Astrocyte (in vitro differentiated cells and primary cell): ENCODE results near the gene HERPUD1. TPM values are rescaled to one million over a fixed set of nuclear protein-coding genes. Genes with fewer than 3 reads are reported as not detected.
"Not testable (repeated sequence)": the region's sequence is repeated elsewhere in the genome, so short reads cannot be mapped to it uniquely, and the experiment has no call there.

Experiments used
- DNase-seq: peaks from one replicate; pipeline ENCODE4 v3.0.0-alpha.2; 2010; ENCODE audit warnings: low read depth
- FAIRE-seq: peaks from 2 replicates; lab custom pipeline; 2011; peaks lifted over from hg19 to GRCh38; lab: Jason Lieb, UNC
- H2AFZ ChIP-seq: 2 replicates; pipeline ENCODE4 v1.6.0; 2012; ENCODE audit warnings: low read depth, low read length, inconsistent platforms
- H3K27ac ChIP-seq: 2 replicates; pipeline ENCODE4 v1.5.1; 2011; ENCODE audit warnings: low read depth, low read length, inconsistent platforms
- H3K27me3 ChIP-seq: 2 replicates; pipeline ENCODE4 v1.6.0; 2011; ENCODE audit warnings: low read length, inconsistent platforms; ENCODE audit not compliant: insufficient read depth
- H3K36me3 ChIP-seq: 2 replicates; pipeline ENCODE4 v1.5.1; 2011; ENCODE audit warnings: low read length, inconsistent platforms; ENCODE audit not compliant: insufficient read depth
- H3K4me1 ChIP-seq: 2 replicates; pipeline ENCODE4 v1.5.1; 2011; ENCODE audit warnings: low read length, inconsistent platforms; ENCODE audit not compliant: insufficient read depth
- H3K4me2 ChIP-seq: 2 replicates; pipeline ENCODE4 v1.6.0; 2012; ENCODE audit warnings: low read length, inconsistent platforms
- H3K4me3 ChIP-seq: 2 replicates; pipeline ENCODE4 v1.5.1; 2011; ENCODE audit warnings: low read depth, mild to moderate bottlenecking, low read length, inconsistent platforms; ENCODE audit not compliant: insufficient read depth
- H3K79me2 ChIP-seq: 2 replicates; pipeline ENCODE4 v1.6.0; 2012; ENCODE audit warnings: mild to moderate bottlenecking, low read length, inconsistent platforms; ENCODE audit not compliant: insufficient read depth
- H3K9ac ChIP-seq: 2 replicates; pipeline ENCODE4 v1.6.0; 2012; ENCODE audit warnings: mild to moderate bottlenecking, low read length, inconsistent platforms
- H3K9me3 ChIP-seq: 2 replicates; pipeline ENCODE4 v1.5.1; 2012; ENCODE audit warnings: low read depth, mild to moderate bottlenecking, low read length, inconsistent platforms; ENCODE audit not compliant: insufficient read depth
- H4K20me1 ChIP-seq: 2 replicates; pipeline ENCODE4 v1.6.0; 2012; ENCODE audit warnings: low read length, inconsistent platforms; ENCODE audit not compliant: insufficient read depth
- H3K27ac Mint-ChIP-seq: one replicate; pipeline ENCODE4 v1.8.0; 2021; ENCODE audit warnings: mild to moderate bottlenecking, mixed read lengths; ENCODE audit not compliant: unreplicated experiment
- H3K27me3 Mint-ChIP-seq: one replicate; pipeline ENCODE4 v1.8.0; 2021; ENCODE audit warnings: low read depth, mixed read lengths; ENCODE audit not compliant: unreplicated experiment
- H3K36me3 Mint-ChIP-seq: one replicate; pipeline ENCODE4 v1.8.0; 2021; ENCODE audit warnings: low read depth, mixed read lengths; ENCODE audit not compliant: unreplicated experiment
- H3K4me1 Mint-ChIP-seq: one replicate; pipeline ENCODE4 v1.8.0; 2021; ENCODE audit warnings: low read depth, mixed read lengths; ENCODE audit not compliant: unreplicated experiment
- H3K4me3 Mint-ChIP-seq: one replicate; pipeline ENCODE4 v1.8.0; 2021; ENCODE audit warnings: mild to moderate bottlenecking, moderate library complexity, mixed read lengths; ENCODE audit not compliant: unreplicated experiment
- H3K9me3 Mint-ChIP-seq: one replicate; pipeline ENCODE4 v1.8.0; 2021; ENCODE audit warnings: mild to moderate bottlenecking, mixed read lengths; ENCODE audit not compliant: unreplicated experiment
- EZH2 ChIP-seq: IDR thresholded peaks from 2 replicates; pipeline ENCODE4 v1.6.1; 2012; ENCODE audit warnings: mild to moderate bottlenecking, low read length, inconsistent platforms; ENCODE audit not compliant: insufficient read depth
- total RNA-seq: library from RNA; stranded (reverse); gene quantifications from 2 replicates; pipeline ENCODE4 v1.2.1, GENCODE V29; 2021
- TF ChIP-seq, protein P1 (sequence below): IDR thresholded peaks from 2 replicates; pipeline ENCODE4 v1.5.1; 2011; ENCODE audit warnings: low read depth, mild to moderate bottlenecking, inconsistent platforms, low read length, moderate library complexity; ENCODE audit not compliant: insufficient read depth

Gene HERPUD1
- total RNA-seq, 1 donor from 2014 or later: 234 TPM

DNA sequence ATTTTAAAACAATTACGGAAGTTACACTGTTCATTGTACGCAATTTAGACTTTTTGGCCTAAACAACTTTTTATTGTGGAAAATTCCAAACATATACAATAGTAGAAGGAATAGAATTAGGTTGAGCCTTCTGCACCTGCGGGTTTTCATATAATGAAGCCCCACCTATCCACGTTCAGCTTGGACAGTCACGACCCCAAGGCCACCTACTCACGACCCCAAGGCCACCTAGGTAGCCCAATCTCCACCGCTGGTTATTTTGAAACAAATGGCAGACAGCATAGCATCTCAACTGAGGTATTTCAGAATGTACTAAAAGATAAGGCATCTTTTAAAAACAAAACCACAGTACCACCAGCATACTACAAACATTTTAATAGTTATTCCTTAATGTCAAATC lies 58.0 kb downstream of the HERPUD1 start:
- H3K9me3 ChIP-seq: no peaks in the 10 kb centered on the region
- H3K4me1 ChIP-seq: peaks cover 38% of the 10 kb centered on the region
- peak overlapping the region; percentile 93 for H2AFZ ChIP-seq
- peaks cover 6% of the 10 kb centered on the region for H3K36me3 Mint-ChIP-seq
- H3K27ac ChIP-seq: peak overlapping the region; percentile 62
- H3K4me2 ChIP-seq: peak overlapping the region; percentile 97
- H3K27me3 Mint-ChIP-seq: peaks cover 10% of the 10 kb centered on the region
- no peaks in the 10 kb centered on the region for H3K27me3 ChIP-seq
- peak overlapping the region; percentile 84 for H3K9ac ChIP-seq
- H3K4me1 Mint-ChIP-seq: peaks cover 25% of the 10 kb centered on the region
- H3K79me2 ChIP-seq: peaks cover 39% of the 10 kb centered on the region
- H3K27ac Mint-ChIP-seq: peak overlapping the region; percentile 89
- H3K4me3 ChIP-seq: peak overlapping the region; percentile 84
- TF ChIP-seq, protein P1, sequence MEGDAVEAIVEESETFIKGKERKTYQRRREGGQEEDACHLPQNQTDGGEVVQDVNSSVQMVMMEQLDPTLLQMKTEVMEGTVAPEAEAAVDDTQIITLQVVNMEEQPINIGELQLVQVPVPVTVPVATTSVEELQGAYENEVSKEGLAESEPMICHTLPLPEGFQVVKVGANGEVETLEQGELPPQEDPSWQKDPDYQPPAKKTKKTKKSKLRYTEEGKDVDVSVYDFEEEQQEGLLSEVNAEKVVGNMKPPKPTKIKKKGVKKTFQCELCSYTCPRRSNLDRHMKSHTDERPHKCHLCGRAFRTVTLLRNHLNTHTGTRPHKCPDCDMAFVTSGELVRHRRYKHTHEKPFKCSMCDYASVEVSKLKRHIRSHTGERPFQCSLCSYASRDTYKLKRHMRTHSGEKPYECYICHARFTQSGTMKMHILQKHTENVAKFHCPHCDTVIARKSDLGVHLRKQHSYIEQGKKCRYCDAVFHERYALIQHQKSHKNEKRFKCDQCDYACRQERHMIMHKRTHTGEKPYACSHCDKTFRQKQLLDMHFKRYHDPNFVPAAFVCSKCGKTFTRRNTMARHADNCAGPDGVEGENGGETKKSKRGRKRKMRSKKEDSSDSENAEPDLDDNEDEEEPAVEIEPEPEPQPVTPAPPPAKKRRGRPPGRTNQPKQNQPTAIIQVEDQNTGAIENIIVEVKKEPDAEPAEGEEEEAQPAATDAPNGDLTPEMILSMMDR: no peak
- no peak for TF ChIP-seq EZH2
- H3K36me3 ChIP-seq: no peaks in the 10 kb centered on the region
- peaks cover 3% of the 10 kb centered on the region for H3K9me3 Mint-ChIP-seq
- DNase-seq: no peak
- no peak for FAIRE-seq
- no peaks in the 10 kb centered on the region for H4K20me1 ChIP-seq
- H3K4me3 Mint-ChIP-seq: peak overlapping the region; percentile 96

DNA sequence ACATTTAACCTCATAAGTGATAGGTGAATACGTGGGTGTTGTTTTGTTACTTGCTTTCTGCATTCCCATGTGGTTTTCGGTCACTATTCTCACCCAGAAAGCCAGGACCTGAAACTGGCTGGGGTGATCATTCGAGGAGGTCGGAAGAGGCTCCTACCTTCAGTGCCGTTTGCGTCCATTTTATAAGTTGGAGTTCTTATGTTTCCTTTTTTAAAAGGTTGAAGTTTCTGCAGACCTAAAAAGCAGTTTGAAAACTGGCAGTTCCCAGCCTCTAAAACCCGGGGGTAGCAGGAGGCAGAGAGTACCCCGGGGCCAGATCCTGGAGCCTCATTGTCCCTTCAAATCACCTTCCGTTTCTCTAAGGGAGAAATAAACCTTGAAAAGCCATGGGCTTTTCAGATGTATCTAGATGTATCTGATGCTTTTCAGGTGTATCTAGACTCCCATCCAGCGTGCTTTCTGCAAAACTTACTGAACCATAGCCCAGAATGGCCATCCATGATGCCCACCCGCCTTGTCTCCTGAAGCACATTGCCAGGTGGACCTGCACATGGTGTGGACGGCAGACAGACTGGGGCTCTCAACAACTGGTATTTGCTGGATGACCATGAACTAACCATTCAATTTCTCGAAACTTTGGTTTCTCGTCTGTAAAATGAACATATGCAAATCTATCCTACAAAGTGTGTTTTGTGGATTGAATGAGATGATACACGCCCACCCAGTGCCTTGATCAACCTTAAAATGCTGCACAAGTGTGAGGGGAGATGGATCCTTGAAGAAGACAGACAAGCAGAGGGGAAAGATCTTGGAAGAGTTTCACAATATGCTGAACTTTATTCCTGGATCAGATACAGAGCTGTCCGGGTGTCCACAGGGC lies 58.7 kb downstream of the HERPUD1 start:
- no peak for TF ChIP-seq EZH2
- TF ChIP-seq, protein P1: no peak
- Mint-ChIP-seq H3K36me3 (peaks cover 6% of the 10 kb centered on the region), H3K27ac (peak overlapping the region; percentile 89), H3K27me3 (peaks cover 8% of the 10 kb centered on the region), H3K4me1 (peaks cover 22% of the 10 kb centered on the region), H3K4me3 (peak overlapping the region; percentile 96), H3K9me3 (peaks cover 3% of the 10 kb centered on the region)
- no peak overlapping the region for H2AFZ ChIP-seq
- FAIRE-seq (no peak), DNase-seq (no peak)
- H3K9ac ChIP-seq: peak overlapping the region; percentile 84
- H3K27me3 ChIP-seq: no peaks in the 10 kb centered on the region
- peak overlapping the region; percentile 84 for H3K4me3 ChIP-seq
- H3K79me2 ChIP-seq: peaks cover 39% of the 10 kb centered on the region
- no peaks in the 10 kb centered on the region for H3K36me3 ChIP-seq
- H3K9me3 ChIP-seq: no peaks in the 10 kb centered on the region
- H3K4me2 ChIP-seq: peak overlapping the region; percentile 97
- no peak overlapping the region for H3K27ac ChIP-seq
- H3K4me1 ChIP-seq: peaks cover 31% of the 10 kb centered on the region
- no peaks in the 10 kb centered on the region for H4K20me1 ChIP-seq

DNA sequence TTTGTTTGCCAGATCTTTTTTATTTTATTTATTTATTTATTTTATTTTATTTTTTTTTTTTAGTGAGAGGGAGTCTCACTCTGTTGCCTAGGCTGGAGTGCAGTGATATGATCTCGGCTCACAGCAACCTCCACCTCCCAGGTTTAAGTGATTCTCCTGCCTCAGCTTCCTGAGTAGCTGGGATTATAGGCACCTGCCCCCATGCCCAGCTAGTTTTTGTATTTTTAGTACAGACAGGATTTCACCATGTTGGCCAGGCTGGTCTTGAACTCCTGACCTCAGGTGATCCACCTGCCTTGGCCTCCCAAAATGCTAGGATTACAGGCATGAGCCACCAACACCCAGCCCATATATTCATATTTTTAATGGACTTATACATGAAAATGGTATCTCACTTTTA lies 60.5 kb downstream of the HERPUD1 start:
- not testable (repeated sequence) for H2AFZ ChIP-seq, H3K4me2 ChIP-seq, H3K27me3 Mint-ChIP-seq, H3K27me3 ChIP-seq, H3K9ac ChIP-seq, FAIRE-seq, H3K27ac ChIP-seq, H3K27ac Mint-ChIP-seq, H3K9me3 Mint-ChIP-seq, H4K20me1 ChIP-seq, H3K4me3 ChIP-seq, H3K36me3 ChIP-seq, DNase-seq, H3K4me3 Mint-ChIP-seq, H3K36me3 Mint-ChIP-seq, H3K9me3 ChIP-seq
- H3K4me1 Mint-ChIP-seq: peaks cover 22% of the 10 kb centered on the region
- Histone ChIP-seq H3K79me2 (peaks cover 46% of the 10 kb centered on the region), H3K4me1 (peaks cover 27% of the 10 kb centered on the region)
